Activated B cell treated with CpG ODN at 0.5 μM for 24 hours (primary cell): ENCODE results near the gene ZNF385C. TPM values are rescaled to one million over a fixed set of nuclear protein-coding genes. Genes with fewer than 3 reads are reported as not detected.

ENCODE experiments used
- ATAC-seq: fragments of 200-7000 bp; cut with Tn5 transposase; one replicate; pipeline ENCODE4 v1.10.0; 2021; ENCODE audit warnings: low read depth, mild to moderate bottlenecking, moderate library complexity
- CTCF ChIA-PET: fragments of 350-600 bp; sonication (Branson Sonifier 250); formaldehyde crosslinking; loops from one replicate; lab custom pipeline; 2021; ENCODE audit warnings: antibody characterized with exemption; lab: Charles Lee
- POLR2A ChIA-PET: fragments of 350-600 bp; sonication (Branson Sonifier 250); formaldehyde crosslinking; loops from one replicate; lab custom pipeline; 2021; ENCODE audit warnings: antibody characterized with exemption; lab: Charles Lee
- DNase-seq: peaks from one replicate; pipeline ENCODE4 v3.0.0; 2022
- H3K27ac Mint-ChIP-seq: one replicate; pipeline ENCODE4 v1.8.0; 2020; ENCODE audit warnings: mixed read lengths
- H3K27me3 Mint-ChIP-seq: one replicate; pipeline ENCODE4 v1.8.0; 2021; ENCODE audit warnings: mixed read lengths
- H3K36me3 Mint-ChIP-seq: one replicate; pipeline ENCODE4 v1.8.0; 2021; ENCODE audit warnings: low read depth, mixed read lengths
- H3K4me1 Mint-ChIP-seq: one replicate; pipeline ENCODE4 v1.8.0; 2021; ENCODE audit warnings: mixed read lengths
- H3K4me3 Mint-ChIP-seq: one replicate; pipeline ENCODE4 v1.8.0; 2020; ENCODE audit warnings: mild to moderate bottlenecking, mixed read lengths
- H3K9me3 Mint-ChIP-seq: one replicate; pipeline ENCODE4 v1.8.0; 2020; ENCODE audit warnings: mixed read lengths
- CTCF ChIP-seq: fragments of 200-600 bp; IDR thresholded peaks from one replicate; pipeline ENCODE4 v1.8.0; 2022; ENCODE audit warnings: antibody characterized with exemption, mild to moderate bottlenecking
- intact Hi-C: fragments of 100-400 bp; cut with micrococcal nuclease; formaldehyde crosslinking; loops from one replicate; pipeline ENCODE4 v1.15.1; 2024
- total RNA-seq: library from RNA; stranded (reverse); gene quantifications from 2 replicates; pipeline ENCODE4 v1.2.3, GENCODE V29; 2022

ZNF385C gene
- total RNA-seq, 1 donor from 2014 or later: 16.7 TPM

GRCh38 chr17:42052346-42052877 is 45.9 kb downstream of the ZNF385C start:
- peaks cover 30% of the 10 kb centered on the region for H3K27me3 Mint-ChIP-seq

GRCh38 chr17:42051645-42052044 is 46.6 kb downstream of the ZNF385C start:
- Mint-ChIP-seq H3K36me3 (no peaks in the 10 kb centered on the region), H3K27ac (no peak overlapping the region), H3K4me3 (peak overlapping the region; percentile 15), H3K27me3 (peaks cover 30% of the 10 kb centered on the region), H3K9me3 (no peaks in the 10 kb centered on the region), H3K4me1 (peaks cover 9% of the 10 kb centered on the region)
- ChIA-PET CTCF (interaction anchor here (0.6 to 1.3 kb wide), 2 partner anchors 26 to 27 kb away, joined by 3 to 4 read pairs; no protein-coding TSS in a partner anchor), POLR2A (interaction anchor here (0.6 to 1.3 kb wide), 3 partner anchors 32 to 85 kb away, joined by 3 read pairs; partner anchors contain the start of genes CNP and NKIRAS2)
- TF ChIP-seq CTCF: no peak
- intact Hi-C loops: loop anchor here (2.0 kb wide), 2 partner anchors 27 to 35 kb away; partner anchors contain the start of gene DNAJC7
- no peak for ATAC-seq
- no peak for DNase-seq

More at GRCh38 chr17:42052346-42052877, 45.9 kb downstream of the ZNF385C start:
- H3K27ac Mint-ChIP-seq: no peak overlapping the region
- POLR2A ChIA-PET: no interaction called here
- CTCF ChIA-PET: no interaction called here
- H3K36me3 Mint-ChIP-seq: no peaks in the 10 kb centered on the region
- H3K9me3 Mint-ChIP-seq: no peaks in the 10 kb centered on the region
- H3K4me3 Mint-ChIP-seq: no peak overlapping the region
- ATAC-seq (no peak), DNase-seq (no peak)
- TF ChIP-seq CTCF: no peak
- peaks cover 9% of the 10 kb centered on the region for H3K4me1 Mint-ChIP-seq
- intact Hi-C loops: no loop called here

- TF ChIP-seq CTCF: no peak
- intact Hi-C loops: loop anchor here (2.0 kb wide), 2 partner anchors 26 to 34 kb away; partner anchors contain the start of gene DNAJC7
- CTCF ChIA-PET: interaction anchor here (0.7 to 1.3 kb wide), 2 partner anchors 25 to 1932 kb away, joined by 3 to 4 read pairs; no protein-coding TSS in a partner anchor
Observed at GRCh38 chr17:42051013-42051400, 47.3 kb downstream of the ZNF385C start.

GRCh38 chr17:42050393-42051012 is 47.8 kb downstream of the ZNF385C start, which contains the start of gene C17orf113:
Gene C17orf113 (minus strand): TSS chr17:42050601. CDS start chr17:42043376, 7,225 bp downstream.
- intact Hi-C loops: loop anchor here (1.0 to 2.0 kb wide), 3 partner anchors 26 to 87 kb away; partner anchors contain the start of gene DNAJC7
- DNase-seq (peak; percentile 52), ATAC-seq (peak; percentile 87)
- Mint-ChIP-seq H3K36me3 (no peaks in the 10 kb centered on the region), H3K9me3 (no peaks in the 10 kb centered on the region), H3K27me3 (peaks cover 30% of the 10 kb centered on the region), H3K4me1 (peaks cover 9% of the 10 kb centered on the region), H3K4me3 (peak within 1 kb of the TSS; percentile 82), H3K27ac (no peak within 1 kb of the TSS)
- CTCF ChIA-PET: interaction anchor here (0.7 to 1.3 kb wide), 2 partner anchors 25 to 1931 kb away, joined by 3 to 4 read pairs; no protein-coding TSS in a partner anchor
- no peak for TF ChIP-seq CTCF
- POLR2A ChIA-PET: interaction anchor here (0.8 to 1.3 kb wide), 3 partner anchors 35 to 84 kb away, joined by 3 read pairs; partner anchors contain the start of gene CNP

More at GRCh38 chr17:42051013-42051400, 47.3 kb downstream of the ZNF385C start:
- Mint-ChIP-seq H3K9me3 (no peaks in the 10 kb centered on the region), H3K36me3 (no peaks in the 10 kb centered on the region), H3K27ac (no peak overlapping the region), H3K4me3 (peak overlapping the region; percentile 82), H3K27me3 (peaks cover 30% of the 10 kb centered on the region), H3K4me1 (peaks cover 9% of the 10 kb centered on the region)
- no peak for ATAC-seq
- DNase-seq: no peak
- POLR2A ChIA-PET: interaction anchor here (0.8 to 1.3 kb wide), 3 partner anchors 35 to 85 kb away, joined by 3 read pairs; partner anchors contain the start of gene CNP
